ENCODE results near the gene CSK.
A peak's percentile ranks its signal among the peaks of the same experiment; 100 is the strongest.

The CSK gene

DNA sequence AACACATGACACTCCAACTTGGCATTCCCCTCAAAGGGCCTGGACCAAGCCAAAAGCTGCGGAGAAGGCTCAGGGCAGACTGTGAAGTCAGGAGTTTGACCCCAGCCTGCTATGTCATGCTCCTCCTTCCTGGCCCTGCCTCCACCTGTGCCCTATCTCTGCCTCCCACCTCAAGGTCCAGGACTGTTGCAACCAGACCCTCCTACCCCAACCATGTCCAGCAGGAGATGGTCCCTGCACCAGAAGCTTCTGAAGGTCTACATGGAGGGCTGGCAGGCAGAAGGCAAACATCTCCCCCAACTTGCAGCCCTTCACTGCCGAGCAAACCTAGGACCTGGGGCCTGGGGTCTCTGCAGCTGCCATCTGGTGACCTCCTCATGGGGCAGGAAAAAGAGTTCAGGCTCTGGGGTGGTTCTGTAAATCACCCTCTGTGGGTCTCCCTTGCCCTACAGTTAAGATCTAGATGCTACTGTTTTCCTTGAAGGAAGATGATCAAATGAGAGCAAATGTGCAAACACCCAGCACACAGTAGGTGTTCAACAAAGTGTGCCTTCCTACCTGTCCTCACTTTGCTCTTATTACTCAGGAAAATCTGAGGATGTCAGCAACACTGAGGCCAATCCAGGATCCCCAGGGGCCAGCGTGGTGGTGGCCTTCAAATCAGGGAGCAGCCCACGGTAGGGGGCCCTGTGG, 11.5 kb upstream of the CSK start:
- H4K20me1 ChIP-seq (ENCODE audit: insufficient read depth, low read length): no peaks in the 10 kb centered on the region
- 0 out of 2 replicates have a peak overlapping the region, but pooled peaks have one; percentile 50 for H2AFZ ChIP-seq (ENCODE audit: low read length)
- H3K36me3 ChIP-seq (replicated peaks; ENCODE audit: insufficient read depth, low read length): no peaks in the 10 kb centered on the region
- no peak for TF ChIP-seq EZH2phosphoT487 (IDR thresholded peaks at IDR 0.05; ENCODE audit: low read length)
- no peak for TF ChIP-seq EZH2 (optimal IDR thresholded peaks at IDR 0.05; ENCODE audit: low read depth, low read length)
- TF ChIP-seq, protein P1, sequence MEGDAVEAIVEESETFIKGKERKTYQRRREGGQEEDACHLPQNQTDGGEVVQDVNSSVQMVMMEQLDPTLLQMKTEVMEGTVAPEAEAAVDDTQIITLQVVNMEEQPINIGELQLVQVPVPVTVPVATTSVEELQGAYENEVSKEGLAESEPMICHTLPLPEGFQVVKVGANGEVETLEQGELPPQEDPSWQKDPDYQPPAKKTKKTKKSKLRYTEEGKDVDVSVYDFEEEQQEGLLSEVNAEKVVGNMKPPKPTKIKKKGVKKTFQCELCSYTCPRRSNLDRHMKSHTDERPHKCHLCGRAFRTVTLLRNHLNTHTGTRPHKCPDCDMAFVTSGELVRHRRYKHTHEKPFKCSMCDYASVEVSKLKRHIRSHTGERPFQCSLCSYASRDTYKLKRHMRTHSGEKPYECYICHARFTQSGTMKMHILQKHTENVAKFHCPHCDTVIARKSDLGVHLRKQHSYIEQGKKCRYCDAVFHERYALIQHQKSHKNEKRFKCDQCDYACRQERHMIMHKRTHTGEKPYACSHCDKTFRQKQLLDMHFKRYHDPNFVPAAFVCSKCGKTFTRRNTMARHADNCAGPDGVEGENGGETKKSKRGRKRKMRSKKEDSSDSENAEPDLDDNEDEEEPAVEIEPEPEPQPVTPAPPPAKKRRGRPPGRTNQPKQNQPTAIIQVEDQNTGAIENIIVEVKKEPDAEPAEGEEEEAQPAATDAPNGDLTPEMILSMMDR (IDR thresholded peaks at IDR 0.05; ENCODE audit: low read length): no peak
- H3F3A ChIP-seq (ENCODE audit: insufficient read depth, low read length): peaks cover 14% of the 10 kb centered on the region
- H3K4me1 ChIP-seq (ENCODE audit: low read length): peaks cover 38% of the 10 kb centered on the region
- H3K9me3 ChIP-seq (replicated peaks; ENCODE audit: insufficient read depth, low read length): no peaks in the 10 kb centered on the region
- H3K27me3 ChIP-seq (replicated peaks; ENCODE audit: insufficient read depth, low read length): no peaks in the 10 kb centered on the region
- H3K4me3 ChIP-seq (ENCODE audit: low read length): no peak overlapping the region
- H3K27ac ChIP-seq (ENCODE audit: low read length): no peak overlapping the region
- no peaks in the 10 kb centered on the region for H3K9me2 ChIP-seq (replicated peaks; ENCODE audit: insufficient read depth, low read length)
- 0 out of 2 replicates have a peak overlapping the region, but pooled peaks have one; percentile 22 for H3K4me2 ChIP-seq (ENCODE audit: low read depth, low read length)
- H3K79me2 ChIP-seq (ENCODE audit: low read length): peaks cover 5% of the 10 kb centered on the region
- no peak overlapping the region for H3K9ac ChIP-seq (ENCODE audit: low read length)
- DNase-seq: no peak

DNA sequence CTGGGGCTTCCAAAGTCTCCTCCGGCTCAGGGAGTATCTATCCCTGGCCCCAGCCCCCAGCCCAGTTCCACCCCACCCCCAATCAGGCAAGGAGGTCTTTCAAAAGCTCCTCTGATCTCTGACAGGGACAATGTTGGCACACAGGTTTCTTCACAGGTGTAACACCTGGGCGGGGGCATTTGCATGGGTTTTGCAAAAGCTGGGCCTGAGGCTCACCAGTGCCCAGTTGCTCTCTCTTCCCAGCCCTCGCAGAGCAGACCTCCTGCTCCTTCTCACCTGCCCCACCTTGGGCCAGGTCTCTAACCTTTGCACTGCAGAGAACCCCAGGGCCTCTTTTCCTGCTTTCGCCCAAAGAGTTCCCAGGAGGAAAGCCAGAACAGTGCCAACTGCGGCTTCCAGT, 8.6 kb upstream of the CSK start:
- Histone ChIP-seq H3K4me1 (ENCODE audit: low read length) (peaks cover 67% of the 10 kb centered on the region), H3K27ac (ENCODE audit: low read length) (peak overlapping the region; percentile 79)

DNA sequence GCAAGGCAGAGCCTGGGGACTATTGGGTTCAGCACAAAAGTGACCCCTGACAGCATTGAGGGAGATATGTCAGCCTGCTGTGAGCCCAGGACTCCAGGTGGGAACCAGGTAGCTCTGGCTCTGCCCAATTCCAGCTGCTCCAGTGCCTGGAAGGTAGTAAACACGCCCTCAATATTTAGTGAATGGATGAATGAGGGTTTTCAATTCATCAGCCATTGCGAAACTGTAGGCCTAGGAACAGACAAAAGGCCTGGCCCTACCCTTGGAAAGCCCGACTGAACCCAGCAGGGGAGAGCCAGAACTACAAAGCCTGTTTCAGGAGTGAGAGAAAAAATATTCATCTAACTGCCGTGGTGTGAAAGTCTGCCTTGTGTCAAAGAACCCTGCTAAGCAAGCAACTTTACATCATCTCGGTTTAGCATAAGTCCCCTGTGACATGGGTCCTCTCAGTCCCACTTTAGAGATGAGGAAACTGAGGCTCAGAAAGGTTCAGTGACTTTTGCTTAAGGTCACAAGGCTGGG, 8.1 kb upstream of the CSK start:
- no peaks in the 10 kb centered on the region for H3K9me2 ChIP-seq (replicated peaks; ENCODE audit: insufficient read depth, low read length)
- H3K4me1 ChIP-seq (ENCODE audit: low read length): peaks cover 72% of the 10 kb centered on the region
- peaks cover 15% of the 10 kb centered on the region for H3K79me2 ChIP-seq (ENCODE audit: low read length)
- H3K27ac ChIP-seq (ENCODE audit: low read length): peak overlapping the region; percentile 79
- no peaks in the 10 kb centered on the region for H4K20me1 ChIP-seq (ENCODE audit: insufficient read depth, low read length)
- no peaks in the 10 kb centered on the region for H3K36me3 ChIP-seq (replicated peaks; ENCODE audit: insufficient read depth, low read length)
- peak overlapping the region; percentile 32; the same call in 1 of the 2 replicates for H3K9ac ChIP-seq (ENCODE audit: low read length)
- peak overlapping the region; percentile 25 for H2AFZ ChIP-seq (ENCODE audit: low read length)
- DNase-seq: peak; percentile 48
- H3K4me2 ChIP-seq (ENCODE audit: low read depth, low read length): peak overlapping the region; percentile 29; the same call in 1 of the 2 replicates
- no peak overlapping the region for H3K4me3 ChIP-seq (ENCODE audit: low read length)
- TF ChIP-seq, protein P1 (IDR thresholded peaks at IDR 0.05; ENCODE audit: low read length): no peak
- no peak for TF ChIP-seq EZH2 (optimal IDR thresholded peaks at IDR 0.05; ENCODE audit: low read depth, low read length)
- TF ChIP-seq EZH2phosphoT487 (IDR thresholded peaks at IDR 0.05; ENCODE audit: low read length): no peak
- peaks cover 41% of the 10 kb centered on the region for H3F3A ChIP-seq (ENCODE audit: insufficient read depth, low read length)
- H3K27me3 ChIP-seq (replicated peaks; ENCODE audit: insufficient read depth, low read length): no peaks in the 10 kb centered on the region
- H3K9me3 ChIP-seq (replicated peaks; ENCODE audit: insufficient read depth, low read length): no peaks in the 10 kb centered on the region

More for the DNA sequence above, 8.6 kb upstream of the CSK start:
- Histone ChIP-seq H3K4me3 (ENCODE audit: low read length) (no peak overlapping the region), H3K36me3 (replicated peaks; ENCODE audit: insufficient read depth, low read length) (no peaks in the 10 kb centered on the region), H3K9me3 (replicated peaks; ENCODE audit: insufficient read depth, low read length) (no peaks in the 10 kb centered on the region), H3K27me3 (replicated peaks; ENCODE audit: insufficient read depth, low read length) (no peaks in the 10 kb centered on the region), H3K9ac (ENCODE audit: low read length) (peak overlapping the region; percentile 32; the same call in 1 of the 2 replicates), H2AFZ (ENCODE audit: low read length) (peak overlapping the region; percentile 25), H3K79me2 (ENCODE audit: low read length) (peaks cover 12% of the 10 kb centered on the region), H3K9me2 (replicated peaks; ENCODE audit: insufficient read depth, low read length) (no peaks in the 10 kb centered on the region), H3K4me2 (ENCODE audit: low read depth, low read length) (peak overlapping the region; percentile 29; the same call in 1 of the 2 replicates), H4K20me1 (ENCODE audit: insufficient read depth, low read length) (no peaks in the 10 kb centered on the region), H3F3A (ENCODE audit: insufficient read depth, low read length) (peaks cover 39% of the 10 kb centered on the region)
- TF ChIP-seq EZH2 (optimal IDR thresholded peaks at IDR 0.05; ENCODE audit: low read depth, low read length): no peak
- DNase-seq: no peak
